WTC11 (cell line): ENCODE results near the gene PDZK1IP1. TPM values are rescaled to one million over a fixed set of nuclear protein-coding genes. Genes with fewer than 3 reads are reported as not detected.

Experiments used
- ATAC-seq: fragments of 200-7000 bp; cut with Tn5 transposase; 2 replicates; pipeline ENCODE4 v1.10.0; 2021; ENCODE audit warnings: mild to moderate bottlenecking, moderate library complexity
- CTCF ChIA-PET: fragments of 300-600 bp; sonication (Branson Sonifier 250); formaldehyde crosslinking; loops from one replicate; lab custom pipeline; 2021; ENCODE audit warnings: antibody characterized with exemption; lab: Charles Lee
- POLR2A ChIA-PET: fragments of 350-600 bp; sonication (Branson Sonifier 250); formaldehyde crosslinking; loops from one replicate; lab custom pipeline; 2021; ENCODE audit warnings: antibody characterized with exemption; lab: Charles Lee
- DNase-seq: peaks from one replicate; pipeline ENCODE4 v3.0.0; 2021; ENCODE audit warnings: low spot score
- H3K27ac Mint-ChIP-seq: 2 replicates; pipeline ENCODE4 v1.8.0; 2021; ENCODE audit warnings: mixed read lengths
- H3K27me3 Mint-ChIP-seq: 2 replicates; pipeline ENCODE4 v1.8.0; 2021; ENCODE audit warnings: low read depth, mild to moderate bottlenecking, moderate library complexity, mixed read lengths
- H3K36me3 Mint-ChIP-seq: 2 replicates; pipeline ENCODE4 v1.8.0; 2021; ENCODE audit warnings: mixed read lengths
- H3K4me1 Mint-ChIP-seq: 2 replicates; pipeline ENCODE4 v1.8.0; 2022; ENCODE audit warnings: mixed read lengths
- H3K4me3 Mint-ChIP-seq: 2 replicates; pipeline ENCODE4 v1.8.0; 2021; ENCODE audit warnings: mild to moderate bottlenecking, moderate library complexity, mixed read lengths
- H3K9me3 Mint-ChIP-seq: 2 replicates; pipeline ENCODE4 v1.8.0; 2021; ENCODE audit warnings: mixed read lengths
- ETV6 ChIP-seq: sonication (generic); formaldehyde crosslinking; IDR thresholded peaks from 2 replicates; pipeline ENCODE4 v1.8.1; 2022; ENCODE audit warnings: mild to moderate bottlenecking, missing genetic modification reagents
- HMGA2 ChIP-seq: fragments of 250-450 bp; sonication (Bioruptor Pico); IDR thresholded peaks from 2 replicates; pipeline ENCODE4 v1.4.0; 2021; ENCODE audit warnings: mild to moderate bottlenecking, moderate library complexity
- JUN ChIP-seq: sonication (generic); formaldehyde crosslinking; IDR thresholded peaks from 2 replicates; pipeline ENCODE4 v1.8.0; 2023; ENCODE audit warnings: mild to moderate bottlenecking, missing genetic modification reagents
- MXD4 ChIP-seq: fragments of 250-450 bp; sonication (Bioruptor Pico); IDR thresholded peaks from 2 replicates; pipeline ENCODE4 v1.8.0; 2021; ENCODE audit warnings: mild to moderate bottlenecking, moderate library complexity, borderline replicate concordance
- MYBL2 ChIP-seq: sonication (generic); formaldehyde crosslinking; IDR thresholded peaks from 2 replicates; pipeline ENCODE4 v1.8.1; 2023; ENCODE audit warnings: mild to moderate bottlenecking, moderate library complexity, missing genetic modification reagents
- NR3C1 ChIP-seq: sonication (generic); formaldehyde crosslinking; conservative IDR thresholded peaks from 2 replicates; pipeline ENCODE4 v1.8.1; 2023; ENCODE audit warnings: low read depth, mild to moderate bottlenecking, missing genetic modification reagents
- SMAD3 ChIP-seq: sonication (generic); formaldehyde crosslinking; IDR thresholded peaks from 2 replicates; pipeline ENCODE4 v1.8.0; 2022; ENCODE audit warnings: missing genetic modification reagents, mild to moderate bottlenecking, borderline replicate concordance
- TP53 ChIP-seq: sonication (generic); formaldehyde crosslinking; IDR thresholded peaks from 2 replicates; pipeline ENCODE4 v1.8.1; 2023; ENCODE audit warnings: mild to moderate bottlenecking, missing genetic modification reagents
- ZBTB21 ChIP-seq: sonication (generic); formaldehyde crosslinking; IDR thresholded peaks from 2 replicates; pipeline ENCODE4 v1.8.1; 2023; ENCODE audit warnings: mild to moderate bottlenecking, missing genetic modification reagents, borderline replicate concordance
- ZNF121 ChIP-seq: sonication (generic); formaldehyde crosslinking; IDR thresholded peaks from 2 replicates; pipeline ENCODE4 v1.8.0; 2023; ENCODE audit warnings: missing genetic modification reagents
- ZNF232 ChIP-seq: sonication (generic); formaldehyde crosslinking; IDR thresholded peaks from 2 replicates; pipeline ENCODE4 v1.8.0; 2022; ENCODE audit warnings: mild to moderate bottlenecking, missing genetic modification reagents
- total RNA-seq: library from RNA; stranded (reverse); gene quantifications from 3 replicates; pipeline ENCODE4 v1.2.3, GENCODE V29; 2021
- TF ChIP-seq, protein P1 (sequence below): sonication (generic); formaldehyde crosslinking; IDR thresholded peaks from 2 replicates; pipeline ENCODE4 v1.8.1; 2022; ENCODE audit warnings: low read depth, mild to moderate bottlenecking, moderate library complexity, missing genetic modification reagents, borderline replicate concordance
- TF ChIP-seq, protein P2 (sequence below): sonication (generic); formaldehyde crosslinking; IDR thresholded peaks from 2 replicates; pipeline ENCODE4 v1.8.0; 2022; ENCODE audit warnings: mild to moderate bottlenecking, missing genetic modification reagents
- TF ChIP-seq, protein P3 (sequence below): sonication (generic); formaldehyde crosslinking; IDR thresholded peaks from 2 replicates; pipeline ENCODE4 v1.8.0; 2023; ENCODE audit warnings: missing genetic modification reagents
- TF ChIP-seq, protein P4 (sequence below): fragments of 250-450 bp; sonication (Bioruptor Pico); IDR thresholded peaks from 2 replicates; pipeline ENCODE4 v1.9.0; 2021; ENCODE audit warnings: mild to moderate bottlenecking
- TF ChIP-seq, protein P5 (sequence below): sonication (generic); formaldehyde crosslinking; IDR thresholded peaks from 2 replicates; pipeline ENCODE4 v1.8.1; 2023; ENCODE audit warnings: mild to moderate bottlenecking, missing genetic modification reagents

Gene PDZK1IP1
- total RNA-seq, 1 experiment from 2014 or later = not detected

DNA sequence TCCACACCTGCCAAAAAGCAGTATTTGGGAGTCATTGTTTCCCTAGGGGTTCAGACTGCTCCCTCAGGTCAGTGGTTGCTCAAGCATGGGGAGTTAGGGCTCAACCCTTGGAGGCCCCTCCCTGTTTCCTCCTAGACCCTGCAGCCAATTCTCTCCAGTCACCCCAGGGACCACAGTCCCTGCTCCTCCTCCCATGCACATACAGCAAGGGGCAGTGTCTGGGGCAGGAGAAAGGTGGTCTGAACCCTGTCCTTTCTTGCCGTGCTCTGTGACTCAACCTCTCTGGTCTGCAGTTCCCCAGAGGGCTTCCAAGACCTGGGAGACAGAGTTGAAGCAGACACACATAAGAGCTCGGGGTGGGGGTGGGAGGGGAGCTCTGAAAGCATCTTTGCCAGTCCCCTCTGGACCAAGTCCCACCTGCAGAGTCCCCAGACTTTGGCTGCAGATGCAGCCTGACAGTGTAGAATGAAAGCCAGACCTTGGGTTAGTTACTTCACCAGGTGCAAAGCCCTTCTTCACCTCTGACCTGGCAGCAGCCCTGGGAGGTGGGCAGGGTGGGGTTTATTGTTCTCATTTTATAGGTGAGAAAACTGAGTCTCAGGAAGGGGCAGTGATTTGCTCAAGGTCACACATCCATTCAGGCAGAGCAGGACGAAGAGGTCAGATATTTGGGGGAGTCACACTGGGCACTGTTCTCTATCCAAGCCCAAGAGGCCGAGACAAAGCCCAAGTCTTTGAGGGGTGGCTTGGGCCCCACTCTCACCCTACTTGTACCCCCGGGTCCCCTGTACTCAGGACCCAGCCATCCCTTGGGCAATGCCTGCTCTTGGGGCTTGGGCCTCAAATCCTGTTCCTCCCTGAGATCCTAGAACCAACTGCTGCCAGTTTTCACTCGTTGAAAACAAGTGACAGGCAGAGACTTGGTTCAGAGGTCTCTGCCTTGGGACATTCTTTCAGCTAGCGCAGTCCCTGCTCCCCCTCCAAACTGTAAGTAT is 748 bp downstream of the PDZK1IP1 start:
- Mint-ChIP-seq H3K36me3 (no peaks in the 10 kb centered on the region), H3K4me1 (peaks cover 35% of the 10 kb centered on the region), H3K27ac (no peak overlapping the region), H3K9me3 (no peaks in the 10 kb centered on the region), H3K27me3 (peaks cover 36% of the 10 kb centered on the region), H3K4me3 (no peak overlapping the region)
- TF ChIP-seq, protein P1, sequence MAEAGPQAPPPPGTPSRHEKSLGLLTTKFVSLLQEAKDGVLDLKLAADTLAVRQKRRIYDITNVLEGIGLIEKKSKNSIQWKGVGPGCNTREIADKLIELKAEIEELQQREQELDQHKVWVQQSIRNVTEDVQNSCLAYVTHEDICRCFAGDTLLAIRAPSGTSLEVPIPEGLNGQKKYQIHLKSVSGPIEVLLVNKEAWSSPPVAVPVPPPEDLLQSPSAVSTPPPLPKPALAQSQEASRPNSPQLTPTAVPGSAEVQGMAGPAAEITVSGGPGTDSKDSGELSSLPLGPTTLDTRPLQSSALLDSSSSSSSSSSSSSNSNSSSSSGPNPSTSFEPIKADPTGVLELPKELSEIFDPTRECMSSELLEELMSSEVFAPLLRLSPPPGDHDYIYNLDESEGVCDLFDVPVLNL (CRISPR knock-in tag) = no peak
- TF ChIP-seq TP53 (CRISPR knock-in tag) (no peak), ZNF232 (CRISPR knock-in tag) (no peak)
- POLR2A ChIA-PET = no interaction called here
- ATAC-seq = no peak
- CTCF ChIA-PET = interaction anchor here (0.9 to 7.3 kb wide), 6 partner anchors 9 to 249 kb away, joined by 3 to 152 read pairs (median 4); partner anchors contain the start of gene FOXD2
- no peak for DNase-seq

DNA sequence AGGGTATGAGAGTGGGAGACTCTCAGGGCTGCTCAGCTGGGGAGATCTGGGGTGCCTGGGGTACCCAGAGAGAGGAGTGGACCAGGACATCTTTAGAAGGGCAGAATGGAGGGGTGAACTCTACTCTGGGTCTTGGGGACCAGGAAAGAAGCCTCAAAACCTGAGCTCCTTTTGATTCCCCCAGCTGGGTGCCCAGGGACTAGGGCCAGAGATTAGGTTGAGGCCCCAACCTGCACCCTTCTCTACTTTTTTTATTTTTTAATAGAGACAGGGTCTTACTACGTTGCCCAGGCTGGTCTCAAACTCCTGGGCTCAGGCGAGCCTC is 1.9 kb downstream of the PDZK1IP1 start:
- H3K9me3 Mint-ChIP-seq = no peaks in the 10 kb centered on the region
- H3K27me3 Mint-ChIP-seq = peaks cover 24% of the 10 kb centered on the region
- DNase-seq (no peak), ATAC-seq (no peak)
- ChIA-PET POLR2A (no interaction called here), CTCF (interaction anchor here (0.7 to 7.3 kb wide), 2 partner anchors 8 to 75 kb away, joined by 3 to 152 read pairs; no protein-coding TSS in a partner anchor)
- no peak overlapping the region for H3K27ac Mint-ChIP-seq
- H3K4me1 Mint-ChIP-seq = peaks cover 24% of the 10 kb centered on the region
- H3K36me3 Mint-ChIP-seq = no peaks in the 10 kb centered on the region
- TF ChIP-seq NR3C1 (CRISPR knock-in tag) (no peak), JUN (no peak)
- TF ChIP-seq, protein P2, sequence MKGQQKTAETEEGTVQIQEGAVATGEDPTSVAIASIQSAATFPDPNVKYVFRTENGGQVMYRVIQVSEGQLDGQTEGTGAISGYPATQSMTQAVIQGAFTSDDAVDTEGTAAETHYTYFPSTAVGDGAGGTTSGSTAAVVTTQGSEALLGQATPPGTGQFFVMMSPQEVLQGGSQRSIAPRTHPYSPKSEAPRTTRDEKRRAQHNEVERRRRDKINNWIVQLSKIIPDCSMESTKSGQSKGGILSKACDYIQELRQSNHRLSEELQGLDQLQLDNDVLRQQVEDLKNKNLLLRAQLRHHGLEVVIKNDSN = no peak
- no peak overlapping the region for H3K4me3 Mint-ChIP-seq

DNA sequence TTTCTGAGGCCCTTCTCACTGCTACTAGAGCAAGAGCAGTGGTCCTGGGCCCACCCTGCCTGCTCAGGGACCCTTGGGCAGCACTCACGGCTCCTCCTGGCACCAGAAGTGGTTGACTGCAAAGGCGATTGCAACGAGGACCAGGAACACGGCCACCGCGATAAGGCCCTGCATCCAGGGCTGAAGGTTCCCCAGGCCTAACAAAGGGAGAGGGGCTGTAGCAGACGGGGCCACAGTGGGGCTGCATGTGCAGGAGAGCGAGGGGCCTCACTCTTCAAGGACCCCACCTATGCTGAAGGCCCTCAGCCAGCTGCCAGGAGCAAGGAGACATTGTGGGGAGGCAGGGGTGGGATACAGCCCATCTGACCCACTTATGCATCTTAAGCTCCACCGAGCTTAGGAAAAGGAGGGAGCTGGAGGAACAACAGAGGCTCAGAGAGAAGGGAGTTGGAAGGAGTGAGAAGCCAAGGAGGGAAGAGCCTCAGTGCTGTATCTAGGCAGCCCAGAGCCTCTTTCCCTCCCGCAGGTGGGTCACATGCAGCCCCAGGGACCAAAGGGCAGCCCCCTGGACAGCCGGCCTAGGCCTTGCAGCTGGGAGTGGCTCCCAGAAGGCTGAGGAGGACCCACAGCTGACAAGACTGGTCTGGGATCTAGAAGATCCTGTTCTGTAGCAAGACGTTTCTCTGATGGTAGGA is 2.5 kb downstream of the PDZK1IP1 start:
- Mint-ChIP-seq H3K4me1 (peaks cover 19% of the 10 kb centered on the region), H3K27ac (no peak overlapping the region), H3K36me3 (no peaks in the 10 kb centered on the region), H3K27me3 (peaks cover 22% of the 10 kb centered on the region), H3K4me3 (no peak overlapping the region), H3K9me3 (no peaks in the 10 kb centered on the region)
- TF ChIP-seq ETV6 (CRISPR knock-in tag) (no peak), MXD4 (no peak), ZNF121 (CRISPR knock-in tag) (no peak), ZBTB21 (CRISPR knock-in tag) (no peak), MYBL2 (no peak), HMGA2 (CRISPR knock-in tag) (no peak), SMAD3 (no peak)
- TF ChIP-seq, protein P3, sequence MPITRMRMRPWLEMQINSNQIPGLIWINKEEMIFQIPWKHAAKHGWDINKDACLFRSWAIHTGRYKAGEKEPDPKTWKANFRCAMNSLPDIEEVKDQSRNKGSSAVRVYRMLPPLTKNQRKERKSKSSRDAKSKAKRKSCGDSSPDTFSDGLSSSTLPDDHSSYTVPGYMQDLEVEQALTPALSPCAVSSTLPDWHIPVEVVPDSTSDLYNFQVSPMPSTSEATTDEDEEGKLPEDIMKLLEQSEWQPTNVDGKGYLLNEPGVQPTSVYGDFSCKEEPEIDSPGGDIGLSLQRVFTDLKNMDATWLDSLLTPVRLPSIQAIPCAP = no peak
- TF ChIP-seq, protein P4, sequence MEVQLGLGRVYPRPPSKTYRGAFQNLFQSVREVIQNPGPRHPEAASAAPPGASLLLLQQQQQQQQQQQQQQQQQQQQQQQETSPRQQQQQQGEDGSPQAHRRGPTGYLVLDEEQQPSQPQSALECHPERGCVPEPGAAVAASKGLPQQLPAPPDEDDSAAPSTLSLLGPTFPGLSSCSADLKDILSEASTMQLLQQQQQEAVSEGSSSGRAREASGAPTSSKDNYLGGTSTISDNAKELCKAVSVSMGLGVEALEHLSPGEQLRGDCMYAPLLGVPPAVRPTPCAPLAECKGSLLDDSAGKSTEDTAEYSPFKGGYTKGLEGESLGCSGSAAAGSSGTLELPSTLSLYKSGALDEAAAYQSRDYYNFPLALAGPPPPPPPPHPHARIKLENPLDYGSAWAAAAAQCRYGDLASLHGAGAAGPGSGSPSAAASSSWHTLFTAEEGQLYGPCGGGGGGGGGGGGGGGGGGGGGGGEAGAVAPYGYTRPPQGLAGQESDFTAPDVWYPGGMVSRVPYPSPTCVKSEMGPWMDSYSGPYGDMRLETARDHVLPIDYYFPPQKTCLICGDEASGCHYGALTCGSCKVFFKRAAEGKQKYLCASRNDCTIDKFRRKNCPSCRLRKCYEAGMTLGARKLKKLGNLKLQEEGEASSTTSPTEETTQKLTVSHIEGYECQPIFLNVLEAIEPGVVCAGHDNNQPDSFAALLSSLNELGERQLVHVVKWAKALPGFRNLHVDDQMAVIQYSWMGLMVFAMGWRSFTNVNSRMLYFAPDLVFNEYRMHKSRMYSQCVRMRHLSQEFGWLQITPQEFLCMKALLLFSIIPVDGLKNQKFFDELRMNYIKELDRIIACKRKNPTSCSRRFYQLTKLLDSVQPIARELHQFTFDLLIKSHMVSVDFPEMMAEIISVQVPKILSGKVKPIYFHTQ (CRISPR knock-in tag) = no peak
- TF ChIP-seq, protein P5, sequence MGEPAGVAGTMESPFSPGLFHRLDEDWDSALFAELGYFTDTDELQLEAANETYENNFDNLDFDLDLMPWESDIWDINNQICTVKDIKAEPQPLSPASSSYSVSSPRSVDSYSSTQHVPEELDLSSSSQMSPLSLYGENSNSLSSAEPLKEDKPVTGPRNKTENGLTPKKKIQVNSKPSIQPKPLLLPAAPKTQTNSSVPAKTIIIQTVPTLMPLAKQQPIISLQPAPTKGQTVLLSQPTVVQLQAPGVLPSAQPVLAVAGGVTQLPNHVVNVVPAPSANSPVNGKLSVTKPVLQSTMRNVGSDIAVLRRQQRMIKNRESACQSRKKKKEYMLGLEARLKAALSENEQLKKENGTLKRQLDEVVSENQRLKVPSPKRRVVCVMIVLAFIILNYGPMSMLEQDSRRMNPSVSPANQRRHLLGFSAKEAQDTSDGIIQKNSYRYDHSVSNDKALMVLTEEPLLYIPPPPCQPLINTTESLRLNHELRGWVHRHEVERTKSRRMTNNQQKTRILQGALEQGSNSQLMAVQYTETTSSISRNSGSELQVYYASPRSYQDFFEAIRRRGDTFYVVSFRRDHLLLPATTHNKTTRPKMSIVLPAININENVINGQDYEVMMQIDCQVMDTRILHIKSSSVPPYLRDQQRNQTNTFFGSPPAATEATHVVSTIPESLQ = no peak
- ChIA-PET CTCF (interaction anchor here (7.3 kb wide), 1 partner anchor 7 kb away, joined by 152 read pairs; no protein-coding TSS in a partner anchor), POLR2A (no interaction called here)
- ATAC-seq (no peak), DNase-seq (no peak)
